ENCODE results near the gene OR10G8.

Gene OR10G8

GRCh38 chr11:124069429-124070401, 43.1 kb downstream of the OR10G8 start:
- TF ChIP-seq, protein P1, sequence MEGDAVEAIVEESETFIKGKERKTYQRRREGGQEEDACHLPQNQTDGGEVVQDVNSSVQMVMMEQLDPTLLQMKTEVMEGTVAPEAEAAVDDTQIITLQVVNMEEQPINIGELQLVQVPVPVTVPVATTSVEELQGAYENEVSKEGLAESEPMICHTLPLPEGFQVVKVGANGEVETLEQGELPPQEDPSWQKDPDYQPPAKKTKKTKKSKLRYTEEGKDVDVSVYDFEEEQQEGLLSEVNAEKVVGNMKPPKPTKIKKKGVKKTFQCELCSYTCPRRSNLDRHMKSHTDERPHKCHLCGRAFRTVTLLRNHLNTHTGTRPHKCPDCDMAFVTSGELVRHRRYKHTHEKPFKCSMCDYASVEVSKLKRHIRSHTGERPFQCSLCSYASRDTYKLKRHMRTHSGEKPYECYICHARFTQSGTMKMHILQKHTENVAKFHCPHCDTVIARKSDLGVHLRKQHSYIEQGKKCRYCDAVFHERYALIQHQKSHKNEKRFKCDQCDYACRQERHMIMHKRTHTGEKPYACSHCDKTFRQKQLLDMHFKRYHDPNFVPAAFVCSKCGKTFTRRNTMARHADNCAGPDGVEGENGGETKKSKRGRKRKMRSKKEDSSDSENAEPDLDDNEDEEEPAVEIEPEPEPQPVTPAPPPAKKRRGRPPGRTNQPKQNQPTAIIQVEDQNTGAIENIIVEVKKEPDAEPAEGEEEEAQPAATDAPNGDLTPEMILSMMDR (IDR thresholded peaks at IDR 0.05; ENCODE audit: borderline replicate concordance, insufficient read depth, low read depth, low read length) = peak; percentile 72
- H3K4me3 ChIP-seq (ENCODE audit: low read depth, low read length) = no peak overlapping the region

GRCh38 chr11:124070915-124071622, 44.5 kb downstream of the OR10G8 start:
- no peak overlapping the region for H3K4me3 ChIP-seq (ENCODE audit: low read depth, low read length)
- TF ChIP-seq, protein P1 (IDR thresholded peaks at IDR 0.05; ENCODE audit: borderline replicate concordance, insufficient read depth, low read depth, low read length) = peak; percentile 56; the same call in 1 of the 2 replicates

DNA sequence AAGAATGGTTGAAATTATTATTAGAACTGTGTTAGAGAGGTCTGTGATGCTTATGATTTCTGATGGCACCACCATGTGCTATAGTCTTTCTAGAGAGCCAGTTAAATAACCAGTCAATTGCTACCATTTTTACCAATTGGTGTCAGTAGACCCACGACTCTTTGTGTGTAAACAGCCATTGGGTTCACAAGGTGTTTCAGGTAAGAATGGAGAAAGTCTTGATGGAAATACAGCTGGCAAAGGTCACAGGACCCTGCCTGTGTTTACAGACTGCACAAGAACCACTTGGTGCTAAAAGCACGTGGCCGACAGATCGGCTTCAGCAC, 45.0 kb downstream of the OR10G8 start:
- no peak overlapping the region for H3K4me3 ChIP-seq (ENCODE audit: low read depth, low read length)
- TF ChIP-seq, protein P1 (IDR thresholded peaks at IDR 0.05; ENCODE audit: borderline replicate concordance, insufficient read depth, low read depth, low read length) = no peak

DNA sequence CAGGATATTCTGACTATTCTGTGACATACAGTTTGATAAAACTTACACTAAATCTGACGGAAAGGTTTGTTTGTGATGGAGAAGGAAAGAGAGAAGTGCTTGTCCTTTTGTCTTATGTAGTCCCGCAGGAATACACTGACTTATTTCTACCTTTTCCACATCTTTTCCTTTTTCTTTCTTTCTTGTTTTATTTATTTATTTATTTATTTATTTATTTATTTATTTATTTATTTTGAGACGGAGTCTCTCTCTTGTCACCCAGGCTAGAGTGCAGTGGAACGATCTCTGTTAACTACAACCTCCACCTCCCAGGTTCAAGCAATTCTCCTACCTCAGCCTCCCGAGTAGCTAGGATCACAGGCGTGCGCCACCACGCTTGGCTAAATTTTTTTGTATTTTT, 45.5 kb downstream of the OR10G8 start:
- H3K4me3 ChIP-seq (ENCODE audit: low read depth, low read length) = no peak overlapping the region
- TF ChIP-seq, protein P1 (IDR thresholded peaks at IDR 0.05; ENCODE audit: borderline replicate concordance, insufficient read depth, low read depth, low read length) = no peak

GRCh38 chr11:124074554-124074953, 48.0 kb downstream of the OR10G8 start:
- TF ChIP-seq, protein P1 (IDR thresholded peaks at IDR 0.05; ENCODE audit: borderline replicate concordance, insufficient read depth, low read depth, low read length) = no peak
- no peak overlapping the region for H3K4me3 ChIP-seq (ENCODE audit: low read depth, low read length)

GRCh38 chr11:124075492-124075840, 48.9 kb downstream of the OR10G8 start:
- TF ChIP-seq, protein P1 (IDR thresholded peaks at IDR 0.05; ENCODE audit: borderline replicate concordance, insufficient read depth, low read depth, low read length) = no peak
- no peak overlapping the region for H3K4me3 ChIP-seq (ENCODE audit: low read depth, low read length)

Measured in GM12875 (cell line).